ENCODE data around the gene GNL1. TPM values are rescaled to one million over a fixed set of nuclear protein-coding genes. Genes with fewer than 3 reads are reported as not detected.

Gene GNL1
- total RNA-seq, 1 experiment from 2014 or later: 113 TPM

- Histone ChIP-seq H3K27ac (ENCODE audit: low read depth, low read length) (no peak overlapping the region), H3K27me3 (ENCODE audit: insufficient read depth, low read length) (no peaks in the 10 kb centered on the region), H3K9me3 (ENCODE audit: control insufficient read depth in 1 of 2, insufficient read depth in 1 of 2, low read depth in 1 of 2, low read length in 2 of 2) (no peaks in the 10 kb centered on the region), H3K36me3 (ENCODE audit: control insufficient read depth in 1 of 2, insufficient read depth in 2 of 2, low read length in 2 of 2) (peaks cover 0 to 16% of the 10 kb centered on the region in 2 experiments; a peak in 2 of 4 replicates), H3K4me2 (ENCODE audit: low read length) (no peak overlapping the region), H3K4me3 (replicated peaks in 1 of 2; ENCODE audit: low read depth in 1 of 2, low read length in 2 of 2) (no peak overlapping the region), H3K9ac (ENCODE audit: low read length) (no peak overlapping the region), H2AFZ (ENCODE audit: low read depth, low read length, poor library complexity, severe bottlenecking) (no peak overlapping the region), H3K9me2 (ENCODE audit: insufficient read depth) (no peaks in the 10 kb centered on the region), H3K79me2 (ENCODE audit: insufficient read depth, low read length) (peaks cover 33% of the 10 kb centered on the region), H4K20me1 (ENCODE audit: insufficient read depth) (no peaks in the 10 kb centered on the region), H3K4me1 (ENCODE audit: control insufficient read depth in 1 of 2, insufficient read depth in 2 of 2, low read length in 2 of 2) (peaks cover 7 to 16% of the 10 kb centered on the region in 2 experiments; a peak in 3 of 4 replicates)
- TF ChIP-seq EGR1 (IDR thresholded peaks at IDR 0.05; ENCODE audit: low read depth) (no peak), EZH2 (IDR thresholded peaks at IDR 0.05) (no peak), POLR2A (IDR thresholded peaks at IDR 0.05; ENCODE audit: borderline replicate concordance, extremely low read depth, insufficient read depth, insufficient read length) (no peak), MAX (IDR thresholded peaks at IDR 0.05) (no peak), SRF (IDR thresholded peaks at IDR 0.05; ENCODE audit: low read depth) (no peak), CEBPB (IDR thresholded peaks at IDR 0.05; ENCODE audit: low read depth) (no peak)
- ATAC-seq: no peak
- CTCF ChIA-PET: no interaction called here
- RAD21 ChIA-PET (ENCODE audit: low non-redundant PET in 1 of 2, low total read pairs in 2 of 2, uncharacterized antibody in 2 of 2, unreplicated experiment in 2 of 2): no interaction called here
- intact Hi-C loops (cut with micrococcal nuclease): no loop called here
- BruUV-seq (replicated peaks): no TSS peak
- DNase-seq (ENCODE audit: low read depth, low spot score): no peak
- POLR2A ChIA-PET: no interaction called here
Observed at GRCh38 chr6:30560930-30561329, 4.6 kb upstream of the GNL1 start.

GRCh38 chr6:30557683-30557981 is 1.3 kb upstream of the GNL1 start:
- Histone ChIP-seq H3K36me3 (ENCODE audit: control insufficient read depth in 1 of 2, insufficient read depth in 2 of 2, low read length in 2 of 2) (peaks cover 16 to 21% of the 10 kb centered on the region in 2 experiments; a peak in 3 of 4 replicates), H3K27ac (ENCODE audit: low read depth, low read length) (peak overlapping the region; percentile 96), H3K79me2 (ENCODE audit: insufficient read depth, low read length) (peaks cover 54% of the 10 kb centered on the region), H2AFZ (ENCODE audit: low read depth, low read length, poor library complexity, severe bottlenecking) (no peak overlapping the region), H3K9ac (ENCODE audit: low read length) (peak overlapping the region; percentile 98), H4K20me1 (ENCODE audit: insufficient read depth) (no peaks in the 10 kb centered on the region), H3K4me2 (ENCODE audit: low read length) (peak overlapping the region; percentile 91), H3K9me2 (ENCODE audit: insufficient read depth) (no peaks in the 10 kb centered on the region), H3K4me3 (replicated peaks in 1 of 2; ENCODE audit: low read depth in 1 of 2, low read length in 2 of 2) (peak overlapping the region; percentile 88 to 95), H3K4me1 (ENCODE audit: control insufficient read depth in 1 of 2, insufficient read depth in 2 of 2, low read length in 2 of 2) (peaks cover 10 to 23% of the 10 kb centered on the region in 2 experiments; a peak in 3 of 4 replicates), H3K9me3 (ENCODE audit: control insufficient read depth in 1 of 2, insufficient read depth in 1 of 2, low read depth in 1 of 2, low read length in 2 of 2) (no peaks in the 10 kb centered on the region), H3K27me3 (ENCODE audit: insufficient read depth, low read length) (no peaks in the 10 kb centered on the region)
- RAD21 ChIA-PET (ENCODE audit: low non-redundant PET in 1 of 2, low total read pairs in 2 of 2, uncharacterized antibody in 2 of 2, unreplicated experiment in 2 of 2): no interaction called here
- intact Hi-C loops (cut with micrococcal nuclease): loop anchor here (5.0 kb wide), 1 partner anchor 160 kb away; the partner anchor contains the start of gene MDC1
- no peak for ATAC-seq
- DNase-seq (ENCODE audit: low read depth, low spot score): peak; percentile 24
- POLR2A ChIA-PET: interaction anchor here (0.6 to 2.8 kb wide), 9 partner anchors 10 to 94 kb away, joined by 3 to 12 read pairs (median 3); partner anchors contain the start of genes ABCF1 and PPP1R10
- TF ChIP-seq ELF1 (IDR thresholded peaks at IDR 0.05; ENCODE audit: borderline replicate concordance, low read depth): no peak
- TF ChIP-seq RAD21 (IDR thresholded peaks at IDR 0.05; ENCODE audit: low read depth): no peak
- TF ChIP-seq ZFX (IDR thresholded peaks at IDR 0.05): no peak
- TF ChIP-seq CEBPB (IDR thresholded peaks at IDR 0.05; ENCODE audit: low read depth): no peak
- no peak for TF ChIP-seq POLR2A (IDR thresholded peaks at IDR 0.05; ENCODE audit: borderline replicate concordance, extremely low read depth, insufficient read depth, insufficient read length)
- no peak for TF ChIP-seq CBX3 (IDR thresholded peaks at IDR 0.05; ENCODE audit: low read depth)
- no peak for TF ChIP-seq REST (IDR thresholded peaks at IDR 0.05; ENCODE audit: low read depth)
- no peak for TF ChIP-seq SP1 (IDR thresholded peaks at IDR 0.05; ENCODE audit: low read depth)
- TF ChIP-seq TCF7L2 (IDR thresholded peaks at IDR 0.05; ENCODE audit: borderline replicate concordance, extremely low read depth, insufficient read depth, insufficient read length): no peak
- TF ChIP-seq YY1 (IDR thresholded peaks at IDR 0.05; ENCODE audit: extremely low read depth, insufficient replicate concordance, low read depth, low read length): no peak
- no peak for TF ChIP-seq MAX (IDR thresholded peaks at IDR 0.05)
- no peak for TF ChIP-seq EGR1 (IDR thresholded peaks at IDR 0.05; ENCODE audit: low read depth)
- TSS peak; percentile 71 for BruUV-seq (replicated peaks)
- CTCF ChIA-PET: interaction anchor here (0.6 to 4.7 kb wide), 3 partner anchors 12 to 40 kb away, joined by 3 to 25 read pairs (median 4); no protein-coding TSS in a partner anchor

Measured in HCT116 (cell line).